GM18951 (cell line): Measurements from ENCODE around the gene ARID3A.
"Not testable (repeated sequence)": the region's sequence is repeated elsewhere in the genome, so short reads cannot be mapped to it uniquely, and the experiment has no call there.

ENCODE experiments used
- POLR2A ChIP-seq: IDR thresholded peaks from 4 replicates; pipeline ENCODE4 v1.6.1; 2011; ENCODE audit warnings: mild to moderate bottlenecking; ENCODE audit not compliant: insufficient read length, insufficient read depth; ENCODE audit errors: extremely low read depth
- in situ Hi-C: fragments of 300-500 bp; cut with MboI; formaldehyde crosslinking; loops from one replicate; pipeline ENCODE4 v1.12.0; 2022; ENCODE audit warnings: low sequenced_read_pairs, mixed read lengths, inconsistent platforms; ENCODE audit not compliant: unreplicated experiment

The ARID3A gene

GRCh38 chr19:1020868-1021425 lies 95.1 kb downstream of the ARID3A start, which contains the start of gene TMEM259:
TSS of gene TMEM259 (minus strand) at chr19:1021123. CDS start at chr19:1020996, 127 bp downstream.
- in situ Hi-C loops, result no loop called here
- peak; percentile 84 for TF ChIP-seq POLR2A

GRCh38 chr19:1023883-1024188 lies 98.0 kb downstream of the ARID3A start:
- in situ Hi-C loops, result not testable (repeated sequence)

- in situ Hi-C loops, result not testable (repeated sequence)
Measured at GRCh38 chr19:1025080-1025479, 99.2 kb downstream of the ARID3A start.
